Measurements from ENCODE around the gene IGF1R.
A peak's percentile ranks its signal among the peaks of the same experiment; 100 is the strongest.
"Not testable (repeated sequence)": the region's sequence is repeated elsewhere in the genome, so short reads cannot be mapped to it uniquely, and the experiment has no call there.

IGF1R gene

DNA sequence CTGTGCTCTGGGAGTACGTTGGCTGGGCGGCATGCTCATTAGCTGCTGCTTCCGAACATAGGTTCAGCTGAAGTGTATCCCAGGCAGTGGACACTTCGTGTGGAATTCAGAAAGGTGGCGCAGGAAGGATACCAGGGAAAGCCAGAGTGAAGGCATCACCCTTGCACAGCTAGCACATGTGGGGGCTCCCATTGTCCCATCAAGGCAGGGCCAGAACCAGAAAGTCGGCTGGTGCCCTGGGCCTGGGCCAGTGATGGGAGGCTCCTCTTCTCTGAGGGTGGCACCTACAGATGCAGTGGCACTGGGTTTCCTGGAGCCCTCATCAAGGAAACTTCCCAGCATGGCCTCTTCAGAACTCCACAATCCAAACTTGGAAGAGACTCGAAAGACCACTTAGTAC is 302.7 kb downstream of the IGF1R start:
- no peak for DNase-seq

DNA sequence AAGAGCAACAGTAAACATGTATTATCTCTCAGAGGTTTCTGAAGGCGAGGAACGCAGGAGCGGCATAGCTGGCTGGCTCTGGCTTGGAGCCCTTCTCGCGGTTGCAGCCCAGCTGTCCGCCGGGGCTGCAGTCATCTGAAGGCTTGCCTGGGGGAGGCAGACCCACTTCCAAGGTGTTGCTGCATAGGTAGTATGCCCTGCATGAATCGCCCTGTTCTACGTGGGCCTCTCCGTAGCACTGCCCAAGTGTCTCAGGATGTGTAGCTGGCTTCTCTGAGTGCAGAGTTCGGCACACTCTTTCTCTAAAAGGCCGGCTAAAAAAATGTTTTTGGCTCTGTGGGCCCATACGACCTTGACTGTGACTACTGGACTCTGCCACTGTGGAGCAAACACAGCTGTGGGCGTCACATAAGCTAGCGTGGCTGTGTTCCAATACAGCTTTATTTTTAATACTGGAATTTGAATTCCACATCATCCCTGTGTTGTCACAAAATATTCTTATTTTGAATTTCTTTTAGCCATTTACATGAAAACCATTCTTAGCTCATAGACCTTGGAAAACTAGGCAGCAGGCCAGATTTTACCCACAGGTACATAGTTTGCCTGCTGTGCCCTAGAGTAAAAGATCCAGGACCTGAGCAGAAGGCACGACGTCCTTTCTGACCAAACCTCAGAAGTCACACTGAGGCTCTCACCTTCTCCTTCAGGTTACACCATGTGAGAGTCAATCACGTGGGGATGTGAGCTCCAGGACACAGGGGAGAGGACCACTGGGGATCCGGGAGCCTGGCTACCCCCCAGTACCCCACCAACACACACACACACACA is 303.4 kb downstream of the IGF1R start:
- DNase-seq = no peak

DNA sequence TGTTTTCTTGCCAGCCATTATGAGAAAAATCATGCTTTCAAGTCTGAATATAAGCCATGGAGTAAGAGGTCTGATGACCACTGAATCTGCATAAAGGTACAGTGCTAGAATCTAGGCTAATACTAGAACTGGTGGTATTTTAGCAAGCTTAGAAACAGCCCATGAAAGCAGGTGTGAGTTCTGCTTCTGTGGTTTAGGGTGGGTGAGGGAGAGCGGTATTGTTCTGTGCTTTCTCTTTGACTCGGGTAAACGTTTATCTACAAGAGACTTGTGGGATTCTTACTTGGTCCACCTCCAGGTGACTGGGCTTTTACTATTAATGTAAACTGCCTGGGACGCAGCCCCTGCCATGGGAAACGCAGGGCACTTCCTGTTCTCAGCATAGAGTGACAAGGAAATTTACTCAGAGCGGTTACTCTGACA is 304.1 kb downstream of the IGF1R start:
- no peak for DNase-seq

DNA sequence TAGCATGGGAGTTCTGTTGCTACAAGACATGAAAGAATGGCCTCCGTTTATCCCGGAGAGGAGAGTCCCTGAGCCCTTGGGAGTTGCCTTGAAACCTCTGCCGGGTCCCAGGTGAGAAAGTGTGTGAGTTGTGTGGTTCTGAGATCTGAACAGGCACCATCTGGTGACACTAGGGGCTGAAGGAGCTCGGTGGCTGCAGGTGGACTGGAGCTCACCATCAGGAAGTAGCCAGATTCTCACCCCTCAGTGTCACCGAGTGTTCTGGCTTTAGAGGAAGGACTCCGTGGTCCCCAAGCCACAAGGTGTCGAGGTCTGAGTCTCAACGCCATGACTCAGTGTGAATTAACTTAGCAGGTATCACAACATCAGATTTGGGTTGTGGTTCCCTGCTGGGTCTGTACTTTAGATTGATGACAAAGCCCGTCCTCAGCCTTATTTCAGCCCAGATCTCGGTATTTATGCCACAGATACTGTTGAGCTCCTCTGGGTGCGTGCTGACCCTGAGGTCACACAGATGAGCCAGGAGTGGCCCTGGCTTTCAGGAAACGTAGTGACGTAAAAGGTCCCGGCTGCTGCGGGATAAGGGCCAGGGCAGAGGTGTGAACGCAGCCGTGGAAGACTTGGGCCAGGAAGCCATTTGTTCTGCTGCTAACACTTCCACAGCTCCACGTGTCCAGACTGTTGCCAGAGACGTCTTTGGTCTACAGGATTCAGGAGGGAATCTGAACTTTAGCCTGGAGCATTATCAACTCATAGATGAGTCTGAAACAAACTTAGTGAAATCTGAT is 304.9 kb downstream of the IGF1R start:
- DNase-seq = no peak

DNA sequence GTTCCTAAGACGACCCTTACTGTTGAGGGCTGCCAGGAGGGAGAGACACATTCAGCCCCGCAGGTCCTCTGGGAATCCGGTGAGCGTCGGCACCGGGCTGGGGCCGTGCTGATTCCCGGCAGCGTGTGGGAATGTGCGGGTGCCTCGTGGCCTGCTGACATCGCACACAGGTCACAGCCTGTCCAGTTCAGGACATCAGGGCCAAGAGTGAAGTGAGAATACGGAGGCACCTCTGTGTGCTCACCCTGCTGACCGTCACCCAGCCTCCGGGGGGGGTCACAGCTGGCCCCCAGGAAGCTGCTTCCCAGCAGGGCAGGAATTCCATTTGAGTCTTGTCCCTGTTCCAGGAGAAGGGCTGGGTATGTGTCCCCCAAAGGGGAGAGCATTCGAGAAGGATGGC is 305.6 kb downstream of the IGF1R start:
- DNase-seq = no peak

GRCh38 chr15:98954411-98954810 is 306.1 kb downstream of the IGF1R start:
- peak; percentile 77 for DNase-seq

GRCh38 chr15:98955331-98955730 is 307.0 kb downstream of the IGF1R start:
- no peak for DNase-seq

- no peak for DNase-seq
Observed at GRCh38 chr15:98955961-98956723, 307.8 kb downstream of the IGF1R start.

DNA sequence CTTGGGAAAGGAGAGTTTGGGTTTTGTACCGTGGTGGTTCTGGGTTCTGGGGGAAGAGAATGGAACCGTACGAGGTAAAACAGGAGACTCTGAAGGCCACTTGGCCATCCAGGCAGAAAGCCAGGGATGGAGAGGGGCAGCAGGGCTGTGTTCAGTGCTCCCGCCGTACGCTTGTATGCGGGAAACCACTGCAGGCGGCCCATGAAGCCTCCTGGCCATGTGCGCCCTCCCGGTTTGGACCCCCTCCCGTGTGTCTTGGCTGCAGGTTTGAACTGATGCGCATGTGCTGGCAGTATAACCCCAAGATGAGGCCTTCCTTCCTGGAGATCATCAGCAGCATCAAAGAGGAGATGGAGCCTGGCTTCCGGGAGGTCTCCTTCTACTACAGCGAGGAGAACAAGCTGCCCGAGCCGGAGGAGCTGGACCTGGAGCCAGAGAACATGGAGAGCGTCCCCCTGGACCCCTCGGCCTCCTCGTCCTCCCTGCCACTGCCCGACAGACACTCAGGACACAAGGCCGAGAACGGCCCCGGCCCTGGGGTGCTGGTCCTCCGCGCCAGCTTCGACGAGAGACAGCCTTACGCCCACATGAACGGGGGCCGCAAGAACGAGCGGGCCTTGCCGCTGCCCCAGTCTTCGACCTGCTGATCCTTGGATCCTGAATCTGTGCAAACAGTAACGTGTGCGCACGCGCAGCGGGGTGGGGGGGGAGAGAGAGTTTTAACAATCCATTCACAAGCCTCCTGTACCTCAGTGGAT is 308.6 kb downstream of the IGF1R start:
- DNase-seq = no peak

GRCh38 chr15:98957655-98958054 is 309.3 kb downstream of the IGF1R start:
- no peak for DNase-seq

DNA sequence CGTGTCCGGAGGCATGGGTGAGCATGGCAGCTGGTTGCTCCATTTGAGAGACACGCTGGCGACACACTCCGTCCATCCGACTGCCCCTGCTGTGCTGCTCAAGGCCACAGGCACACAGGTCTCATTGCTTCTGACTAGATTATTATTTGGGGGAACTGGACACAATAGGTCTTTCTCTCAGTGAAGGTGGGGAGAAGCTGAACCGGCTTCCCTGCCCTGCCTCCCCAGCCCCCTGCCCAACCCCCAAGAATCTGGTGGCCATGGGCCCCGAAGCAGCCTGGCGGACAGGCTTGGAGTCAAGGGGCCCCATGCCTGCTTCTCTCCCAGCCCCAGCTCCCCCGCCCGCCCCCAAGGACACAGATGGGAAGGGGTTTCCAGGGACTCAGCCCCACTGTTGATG is 309.7 kb downstream of the IGF1R start:
- DNase-seq = no peak

DNA sequence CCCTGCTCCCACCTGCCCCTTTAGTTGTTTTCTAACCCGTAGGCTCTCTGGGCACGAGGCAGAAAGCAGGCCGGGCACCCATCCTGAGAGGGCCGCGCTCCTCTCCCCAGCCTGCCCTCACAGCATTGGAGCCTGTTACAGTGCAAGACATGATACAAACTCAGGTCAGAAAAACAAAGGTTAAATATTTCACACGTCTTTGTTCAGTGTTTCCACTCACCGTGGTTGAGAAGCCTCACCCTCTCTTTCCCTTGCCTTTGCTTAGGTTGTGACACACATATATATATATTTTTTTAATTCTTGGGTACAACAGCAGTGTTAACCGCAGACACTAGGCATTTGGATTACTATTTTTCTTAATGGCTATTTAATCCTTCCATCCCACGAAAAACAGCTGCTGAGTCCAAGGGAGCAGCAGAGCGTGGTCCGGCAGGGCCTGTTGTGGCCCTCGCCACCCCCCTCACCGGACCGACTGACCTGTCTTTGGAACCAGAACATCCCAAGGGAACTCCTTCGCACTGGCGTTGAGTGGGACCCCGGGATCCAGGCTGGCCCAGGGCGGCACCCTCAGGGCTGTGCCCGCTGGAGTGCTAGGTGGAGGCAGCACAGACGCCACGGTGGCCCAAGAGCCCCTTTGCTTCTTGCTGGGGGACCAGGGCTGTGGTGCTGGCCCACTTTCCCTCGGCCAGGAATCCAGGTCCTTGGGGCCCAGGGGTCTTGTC is 310.7 kb downstream of the IGF1R start:
- no peak for DNase-seq

DNA sequence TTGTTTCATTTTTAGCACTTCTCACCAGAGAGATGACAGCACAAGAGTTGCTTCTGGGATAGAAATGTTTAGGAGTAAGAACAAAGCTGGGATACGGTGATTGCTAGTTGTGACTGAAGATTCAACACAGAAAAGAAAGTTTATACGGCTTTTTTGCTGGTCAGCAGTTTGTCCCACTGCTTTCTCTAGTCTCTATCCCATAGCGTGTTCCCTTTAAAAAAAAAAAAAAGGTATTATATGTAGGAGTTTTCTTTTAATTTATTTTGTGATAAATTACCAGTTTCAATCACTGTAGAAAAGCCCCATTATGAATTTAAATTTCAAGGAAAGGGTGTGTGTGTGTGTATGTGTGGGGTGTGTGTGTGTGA is 311.3 kb downstream of the IGF1R start:
- DNase-seq = no peak

GRCh38 chr15:98960555-98961050 is 312.3 kb downstream of the IGF1R start:
- DNase-seq = no peak

DNA sequence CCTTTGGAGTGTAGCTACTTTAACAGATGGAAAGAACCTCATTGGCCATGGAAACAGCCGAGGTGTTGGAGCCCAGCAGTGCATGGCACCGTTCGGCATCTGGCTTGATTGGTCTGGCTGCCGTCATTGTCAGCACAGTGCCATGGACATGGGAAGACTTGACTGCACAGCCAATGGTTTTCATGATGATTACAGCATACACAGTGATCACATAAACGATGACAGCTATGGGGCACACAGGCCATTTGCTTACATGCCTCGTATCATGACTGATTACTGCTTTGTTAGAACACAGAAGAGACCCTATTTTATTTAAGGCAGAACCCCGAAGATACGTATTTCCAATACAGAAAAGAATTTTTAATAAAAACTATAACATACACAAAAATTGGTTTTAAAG is 315.1 kb downstream of the IGF1R start:
- no peak for DNase-seq

GRCh38 chr15:98964466-98965133 is 316.3 kb downstream of the IGF1R start:
- no peak for DNase-seq

GRCh38 chr15:98965134-98965491 is 316.8 kb downstream of the IGF1R start:
- DNase-seq = not testable (repeated sequence)

GRCh38 chr15:98965597-98965996 is 317.3 kb downstream of the IGF1R start:
- no peak for DNase-seq

DNA sequence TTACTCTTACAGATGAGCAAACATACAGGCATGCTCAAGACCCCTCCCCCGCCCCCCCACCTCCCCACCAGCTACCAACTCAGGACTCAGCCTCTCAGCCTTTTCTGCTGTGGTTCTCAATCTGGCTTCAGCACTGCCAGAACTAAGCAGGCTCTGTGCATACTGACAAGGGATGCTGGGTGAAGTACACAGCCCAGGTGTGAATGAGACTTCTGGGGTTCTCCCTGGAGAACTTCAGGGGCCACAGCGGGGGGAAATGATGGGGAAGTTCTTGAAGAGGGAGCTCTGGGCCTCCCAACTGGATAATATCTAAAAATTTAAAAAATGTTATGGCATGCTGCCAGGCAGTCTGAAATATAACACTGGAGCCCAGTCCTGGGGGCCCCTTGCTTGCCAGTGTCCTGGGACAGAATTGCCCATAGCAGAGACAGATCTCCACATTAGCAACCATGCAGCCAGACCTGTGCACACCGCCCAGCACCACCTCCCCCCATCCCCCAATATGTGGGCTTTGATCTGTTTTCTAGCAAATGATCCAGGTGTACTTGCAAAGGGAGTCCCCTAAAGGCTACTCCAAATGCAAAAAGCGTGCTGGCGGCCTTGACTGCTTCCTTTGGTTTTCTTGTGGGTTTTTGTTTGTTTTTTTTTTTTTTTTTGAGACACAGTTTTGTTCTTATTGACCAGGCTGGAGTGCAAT is 317.9 kb downstream of the IGF1R start:
- DNase-seq = peak; percentile 75

DNA sequence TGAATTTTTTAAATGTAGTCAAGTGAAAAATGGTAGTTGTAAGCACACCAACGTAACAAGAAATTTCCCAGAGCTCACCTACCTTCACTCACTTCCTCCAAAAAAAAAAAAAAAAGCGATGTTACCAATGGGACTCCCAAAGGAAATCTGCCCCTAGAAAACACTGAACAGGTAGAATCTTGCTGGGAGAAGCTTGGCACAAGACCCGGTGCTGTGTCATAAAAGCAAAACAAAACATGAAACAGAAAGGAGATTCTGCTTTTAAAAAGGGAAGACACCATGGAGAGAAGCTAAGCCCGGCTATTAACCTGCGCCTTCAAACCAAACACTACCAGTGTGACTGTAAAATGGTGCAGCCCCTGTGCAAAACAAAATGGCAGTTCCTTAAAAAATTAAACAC is 318.8 kb downstream of the IGF1R start:
- DNase-seq = no peak
